GM12875 (cell line): ENCODE measurements around the gene LDLRAD4.

Experiments
- H3K4me3 ChIP-seq: one replicate; pipeline ENCODE4 v1.5.1; 2011; ENCODE audit warnings: low read depth, low read length, control low read depth
- CTCF ChIP-seq: IDR thresholded peaks from 2 replicates; pipeline ENCODE4 v1.5.1; 2011; ENCODE audit warnings: low read depth, mild to moderate bottlenecking, control low read depth, inconsistent platforms, low read length, moderate library complexity, borderline replicate concordance; ENCODE audit not compliant: insufficient read depth

Gene LDLRAD4

GRCh38 chr18:13317801-13318200, 99.2 kb downstream of the LDLRAD4 start:
- no peak overlapping the region for H3K4me3 ChIP-seq
- TF ChIP-seq CTCF, result no peak

GRCh38 chr18:13318731-13319501, 100.4 kb downstream of the LDLRAD4 start:
- no peak for TF ChIP-seq CTCF
- H3K4me3 ChIP-seq, result no peak overlapping the region

- no peak overlapping the region for H3K4me3 ChIP-seq
- no peak for TF ChIP-seq CTCF
Observed at GRCh38 chr18:13319629-13320028, 101.1 kb downstream of the LDLRAD4 start.

- H3K4me3 ChIP-seq, result no peak overlapping the region
- no peak for TF ChIP-seq CTCF
Observed at GRCh38 chr18:13320096-13320495, 101.5 kb downstream of the LDLRAD4 start.

- H3K4me3 ChIP-seq, result no peak overlapping the region
- no peak for TF ChIP-seq CTCF
Observed at GRCh38 chr18:13320891-13321425, 102.4 kb downstream of the LDLRAD4 start.

GRCh38 chr18:13321923-13322322, 103.4 kb downstream of the LDLRAD4 start:
- no peak for TF ChIP-seq CTCF
- H3K4me3 ChIP-seq, result no peak overlapping the region

GRCh38 chr18:13323186-13323585, 104.6 kb downstream of the LDLRAD4 start:
- no peak for TF ChIP-seq CTCF
- H3K4me3 ChIP-seq, result no peak overlapping the region
